ENCODE results near the gene DIAPH3. TPM values are rescaled to one million over a fixed set of nuclear protein-coding genes. Genes with fewer than 3 reads are reported as not detected.

DIAPH3 gene
- total RNA-seq, 1 experiment from 2014 or later, result 27.6 TPM

GRCh38 chr13:59677430-59677829 lies 486.3 kb downstream of the DIAPH3 start:
- Mint-ChIP-seq H3K4me1 (peaks cover 21% of the 10 kb centered on the region), H3K27me3 (ENCODE audit: low read depth) (no peaks in the 10 kb centered on the region), H3K36me3 (no peaks in the 10 kb centered on the region), H3K27ac (no peak overlapping the region), H3K9me3 (no peaks in the 10 kb centered on the region), H3K4me3 (no peak overlapping the region)
- ATAC-seq (no peak), DNase-seq (ENCODE audit: low spot score) (no peak)
- ChIA-PET CTCF (interaction anchor here (0.5 to 2.6 kb wide), 2 partner anchors 142 to 286 kb away, joined by 6 to 9 read pairs; no protein-coding TSS in a partner anchor), POLR2A (no interaction called here)
- TF ChIP-seq TCF7 (CRISPR knock-in tag; IDR thresholded peaks at IDR 0.05; ENCODE audit: low read depth) (no peak), NFE2L1 (CRISPR knock-in tag; IDR thresholded peaks at IDR 0.05) (no peak), ZNF512 (CRISPR knock-in tag; IDR thresholded peaks at IDR 0.05; ENCODE audit: borderline replicate concordance) (no peak), ZNF232 (CRISPR knock-in tag; IDR thresholded peaks at IDR 0.05) (no peak), CREB1 (CRISPR knock-in tag; IDR thresholded peaks at IDR 0.05) (no peak), SP1 (CRISPR knock-in tag; conservative IDR thresholded peaks at IDR 0.05) (no peak), ZBTB21 (CRISPR knock-in tag; IDR thresholded peaks at IDR 0.05; ENCODE audit: borderline replicate concordance) (no peak), GABPB1 (CRISPR knock-in tag; IDR thresholded peaks at IDR 0.05) (no peak), ZNF121 (CRISPR knock-in tag; IDR thresholded peaks at IDR 0.05) (no peak), PRDM15 (CRISPR knock-in tag; IDR thresholded peaks at IDR 0.05) (no peak), AR (CRISPR knock-in tag; IDR thresholded peaks at IDR 0.05) (no peak), ARID4B (CRISPR knock-in tag; IDR thresholded peaks at IDR 0.05; ENCODE audit: borderline replicate concordance) (no peak)
- TF ChIP-seq, protein P1, sequence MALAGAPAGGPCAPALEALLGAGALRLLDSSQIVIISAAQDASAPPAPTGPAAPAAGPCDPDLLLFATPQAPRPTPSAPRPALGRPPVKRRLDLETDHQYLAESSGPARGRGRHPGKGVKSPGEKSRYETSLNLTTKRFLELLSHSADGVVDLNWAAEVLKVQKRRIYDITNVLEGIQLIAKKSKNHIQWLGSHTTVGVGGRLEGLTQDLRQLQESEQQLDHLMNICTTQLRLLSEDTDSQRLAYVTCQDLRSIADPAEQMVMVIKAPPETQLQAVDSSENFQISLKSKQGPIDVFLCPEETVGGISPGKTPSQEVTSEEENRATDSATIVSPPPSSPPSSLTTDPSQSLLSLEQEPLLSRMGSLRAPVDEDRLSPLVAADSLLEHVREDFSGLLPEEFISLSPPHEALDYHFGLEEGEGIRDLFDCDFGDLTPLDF (CRISPR knock-in tag; IDR thresholded peaks at IDR 0.05), result no peak
- TF ChIP-seq, protein P2, sequence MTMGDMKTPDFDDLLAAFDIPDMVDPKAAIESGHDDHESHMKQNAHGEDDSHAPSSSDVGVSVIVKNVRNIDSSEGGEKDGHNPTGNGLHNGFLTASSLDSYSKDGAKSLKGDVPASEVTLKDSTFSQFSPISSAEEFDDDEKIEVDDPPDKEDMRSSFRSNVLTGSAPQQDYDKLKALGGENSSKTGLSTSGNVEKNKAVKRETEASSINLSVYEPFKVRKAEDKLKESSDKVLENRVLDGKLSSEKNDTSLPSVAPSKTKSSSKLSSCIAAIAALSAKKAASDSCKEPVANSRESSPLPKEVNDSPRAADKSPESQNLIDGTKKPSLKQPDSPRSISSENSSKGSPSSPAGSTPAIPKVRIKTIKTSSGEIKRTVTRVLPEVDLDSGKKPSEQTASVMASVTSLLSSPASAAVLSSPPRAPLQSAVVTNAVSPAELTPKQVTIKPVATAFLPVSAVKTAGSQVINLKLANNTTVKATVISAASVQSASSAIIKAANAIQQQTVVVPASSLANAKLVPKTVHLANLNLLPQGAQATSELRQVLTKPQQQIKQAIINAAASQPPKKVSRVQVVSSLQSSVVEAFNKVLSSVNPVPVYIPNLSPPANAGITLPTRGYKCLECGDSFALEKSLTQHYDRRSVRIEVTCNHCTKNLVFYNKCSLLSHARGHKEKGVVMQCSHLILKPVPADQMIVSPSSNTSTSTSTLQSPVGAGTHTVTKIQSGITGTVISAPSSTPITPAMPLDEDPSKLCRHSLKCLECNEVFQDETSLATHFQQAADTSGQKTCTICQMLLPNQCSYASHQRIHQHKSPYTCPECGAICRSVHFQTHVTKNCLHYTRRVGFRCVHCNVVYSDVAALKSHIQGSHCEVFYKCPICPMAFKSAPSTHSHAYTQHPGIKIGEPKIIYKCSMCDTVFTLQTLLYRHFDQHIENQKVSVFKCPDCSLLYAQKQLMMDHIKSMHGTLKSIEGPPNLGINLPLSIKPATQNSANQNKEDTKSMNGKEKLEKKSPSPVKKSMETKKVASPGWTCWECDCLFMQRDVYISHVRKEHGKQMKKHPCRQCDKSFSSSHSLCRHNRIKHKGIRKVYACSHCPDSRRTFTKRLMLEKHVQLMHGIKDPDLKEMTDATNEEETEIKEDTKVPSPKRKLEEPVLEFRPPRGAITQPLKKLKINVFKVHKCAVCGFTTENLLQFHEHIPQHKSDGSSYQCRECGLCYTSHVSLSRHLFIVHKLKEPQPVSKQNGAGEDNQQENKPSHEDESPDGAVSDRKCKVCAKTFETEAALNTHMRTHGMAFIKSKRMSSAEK (CRISPR knock-in tag; IDR thresholded peaks at IDR 0.05; ENCODE audit: borderline replicate concordance), result no peak

All from WTC11 (cell line).